GM21786 (cell line): ENCODE data around the gene PID1.

Source experiments
- ATAC-seq: cut with Tn5 transposase; IDR thresholded peaks from one replicate; pipeline ENCODE4 v1.9.1; 2021; ENCODE audit not compliant: unreplicated experiment

Gene PID1

GRCh38 chr2:229170916-229171315 is 100.2 kb downstream of the PID1 start:
- no peak for ATAC-seq

- no peak for ATAC-seq
Observed at GRCh38 chr2:229170171-229170570, 100.9 kb downstream of the PID1 start.

GRCh38 chr2:229169751-229170150 is 101.3 kb downstream of the PID1 start:
- no peak for ATAC-seq

GRCh38 chr2:229164545-229165249 is 106.4 kb downstream of the PID1 start:
- no peak for ATAC-seq

- no peak for ATAC-seq
Observed at GRCh38 chr2:229163893-229164292, 107.2 kb downstream of the PID1 start.

GRCh38 chr2:229162015-229162414 is 109.1 kb downstream of the PID1 start:
- no peak for ATAC-seq

GRCh38 chr2:229160984-229161383 is 110.1 kb downstream of the PID1 start:
- ATAC-seq, result no peak

- no peak for ATAC-seq
Observed at GRCh38 chr2:229160180-229160579, 110.9 kb downstream of the PID1 start.

GRCh38 chr2:229159405-229159804 is 111.7 kb downstream of the PID1 start:
- ATAC-seq, result no peak

GRCh38 chr2:229154381-229154780 is 116.7 kb downstream of the PID1 start:
- ATAC-seq, result no peak

GRCh38 chr2:229153951-229154350 is 117.1 kb downstream of the PID1 start:
- ATAC-seq, result no peak

- no peak for ATAC-seq
Observed at GRCh38 chr2:229153267-229153666, 117.8 kb downstream of the PID1 start.

GRCh38 chr2:229152674-229153073 is 118.4 kb downstream of the PID1 start:
- ATAC-seq, result no peak

- no peak for ATAC-seq
Observed at GRCh38 chr2:229150317-229150716, 120.8 kb downstream of the PID1 start.

GRCh38 chr2:229141424-229142025 is 129.6 kb downstream of the PID1 start:
- no peak for ATAC-seq

GRCh38 chr2:229137639-229138038 is 133.4 kb downstream of the PID1 start:
- ATAC-seq, result no peak

- no peak for ATAC-seq
Observed at GRCh38 chr2:229137066-229137465, 134.0 kb downstream of the PID1 start.

- no peak for ATAC-seq
Observed at GRCh38 chr2:229133155-229133772, 137.8 kb downstream of the PID1 start.

- no peak for ATAC-seq
Observed at GRCh38 chr2:229132236-229132635, 138.9 kb downstream of the PID1 start.

- no peak for ATAC-seq
Observed at GRCh38 chr2:229130522-229130921, 140.6 kb downstream of the PID1 start.

GRCh38 chr2:229129738-229130371 is 141.2 kb downstream of the PID1 start:
- ATAC-seq, result no peak

GRCh38 chr2:229127471-229127870 is 143.6 kb downstream of the PID1 start:
- no peak for ATAC-seq
